ENCODE measurements around the gene OR8B12.

DNA sequence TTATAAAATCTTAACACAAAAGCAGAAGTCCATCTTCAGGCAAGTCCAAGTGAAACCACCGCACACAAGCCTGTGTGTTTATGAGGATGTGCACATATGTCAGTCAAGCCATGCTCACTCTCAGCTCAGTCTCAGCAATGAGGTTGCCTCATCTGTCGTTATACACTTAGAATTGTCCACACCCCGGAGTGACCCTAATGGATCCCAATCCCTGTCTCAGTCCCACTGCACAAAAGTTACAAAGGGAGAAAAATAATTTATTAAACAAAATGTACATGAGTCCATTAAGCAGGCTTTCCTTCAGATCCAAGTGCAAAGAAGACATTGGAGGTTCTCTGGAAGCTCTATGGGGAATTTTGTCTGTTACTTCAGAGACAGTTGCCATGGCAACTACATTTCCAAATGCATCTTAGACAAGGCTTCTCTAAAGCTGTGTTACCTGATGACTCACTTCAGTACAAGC is 24.4 kb downstream of the OR8B12 start:
- TF ChIP-seq POLR2AphosphoS5 (IDR thresholded peaks at IDR 0.05), result no peak
- TF ChIP-seq TAF1 (IDR thresholded peaks at IDR 0.05; ENCODE audit: low read depth), result no peak
- TF ChIP-seq CTCF (IDR thresholded peaks at IDR 0.05; ENCODE audit: poor library complexity, severe bottlenecking), result no peak
